GM19372 (cell line): ENCODE results near the gene FAM53B.
"Not testable (repeated sequence)": the region's sequence is repeated elsewhere in the genome, so short reads cannot be mapped to it uniquely, and the experiment has no call there.

Experiments
- ATAC-seq: cut with Tn5 transposase; IDR thresholded peaks from one replicate; pipeline ENCODE4 v1.9.1; 2021; ENCODE audit warnings: mild to moderate bottlenecking, low read depth, moderate library complexity; ENCODE audit not compliant: unreplicated experiment

The FAM53B gene

GRCh38 chr10:124744102-124745050 is at the start of gene FAM53B:
Gene FAM53B, minus strand, starts transcription at chr10:124744378. Its CDS starts 37,665 bp downstream, at chr10:124706713.
- ATAC-seq = peak; percentile 69

- ATAC-seq = no peak
Observed at GRCh38 chr10:124792998-124793352, 48.8 kb upstream of the FAM53B start.

DNA sequence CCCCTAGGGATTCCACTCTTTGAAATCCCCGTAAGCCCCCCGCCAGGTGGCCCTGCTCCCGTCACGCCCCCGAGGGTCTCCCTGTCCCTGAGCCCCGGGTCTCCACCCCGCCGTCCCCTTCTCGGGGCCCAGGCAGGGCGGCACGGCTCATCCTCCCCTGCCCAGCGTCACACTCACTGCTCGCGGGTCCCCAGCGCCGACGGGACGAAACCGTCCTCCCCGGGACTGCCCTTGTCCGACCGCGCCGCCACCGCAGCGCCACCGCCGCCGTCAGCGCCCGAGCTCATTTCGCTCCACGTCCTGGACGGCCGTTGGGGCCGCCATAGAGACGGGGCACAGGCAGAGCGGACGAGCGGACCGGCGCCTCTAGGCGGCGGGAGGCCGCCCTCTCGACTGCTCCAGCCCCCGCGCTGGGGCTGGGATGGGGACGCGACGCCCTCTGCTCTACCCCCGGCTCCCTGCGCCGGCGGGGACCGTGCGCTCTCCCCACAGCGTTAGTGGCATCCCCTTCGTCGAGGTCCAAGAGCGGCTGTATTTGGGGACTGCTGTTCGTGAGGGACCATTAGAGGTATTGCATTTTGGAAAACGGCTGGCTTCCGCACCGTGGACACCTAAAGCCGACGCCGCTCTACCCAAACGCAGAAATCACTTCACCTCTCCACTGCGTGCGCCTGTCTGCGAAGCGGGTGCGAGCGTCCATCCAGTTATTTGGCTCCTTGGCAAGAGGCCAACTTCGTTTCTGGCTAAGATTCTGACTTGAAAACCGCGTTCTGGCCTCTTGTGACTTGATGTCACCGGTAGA is 47.6 kb upstream of the FAM53B start, which contains the start of gene EEF1AKMT2:
Gene EEF1AKMT2 (minus strand): TSS at position 341 of the 802 bp plus-strand sequence. CDS start 54 bp downstream, at position 287.
- ATAC-seq = peak; percentile 83

DNA sequence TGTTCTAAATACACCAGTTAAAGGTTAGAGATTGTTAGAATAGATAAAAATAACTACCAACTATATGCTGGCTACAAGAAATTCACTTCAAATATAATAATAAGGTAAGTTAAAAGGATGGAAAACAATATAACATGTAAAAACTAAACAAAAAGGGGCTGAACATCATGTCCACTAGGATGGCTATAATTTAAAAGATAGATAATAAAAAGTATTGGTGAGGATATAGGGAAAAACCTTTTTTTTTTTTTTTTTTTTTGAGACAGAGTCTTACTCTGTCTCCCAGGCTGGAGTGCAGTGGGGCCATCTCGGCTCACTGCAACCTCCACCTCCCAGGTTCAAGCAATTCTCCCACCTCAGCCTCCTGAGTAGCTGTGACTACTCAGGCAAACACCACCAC is 38.7 kb upstream of the FAM53B start:
- ATAC-seq = not testable (repeated sequence)

- no peak for ATAC-seq
Observed at GRCh38 chr10:124768791-124769190, 24.6 kb upstream of the FAM53B start.

DNA sequence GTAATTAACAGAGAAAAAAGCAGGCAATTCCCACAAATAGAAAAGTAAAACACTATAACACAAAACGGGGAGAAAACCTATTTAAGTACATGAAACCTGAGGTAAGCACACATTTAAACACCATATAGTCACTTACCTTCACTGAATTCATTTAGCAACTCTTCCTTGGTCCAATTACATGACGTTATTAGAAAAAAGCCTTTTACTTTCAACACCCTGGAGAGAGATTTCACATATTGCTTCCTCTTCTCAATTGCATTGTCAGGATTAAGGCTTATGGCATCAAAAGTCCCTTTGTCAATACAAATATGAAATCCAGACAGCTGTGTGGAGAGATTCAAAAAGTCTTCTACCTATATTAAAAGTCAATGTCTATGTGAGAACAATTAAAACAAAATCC is 21.1 kb upstream of the FAM53B start:
- no peak for ATAC-seq

DNA sequence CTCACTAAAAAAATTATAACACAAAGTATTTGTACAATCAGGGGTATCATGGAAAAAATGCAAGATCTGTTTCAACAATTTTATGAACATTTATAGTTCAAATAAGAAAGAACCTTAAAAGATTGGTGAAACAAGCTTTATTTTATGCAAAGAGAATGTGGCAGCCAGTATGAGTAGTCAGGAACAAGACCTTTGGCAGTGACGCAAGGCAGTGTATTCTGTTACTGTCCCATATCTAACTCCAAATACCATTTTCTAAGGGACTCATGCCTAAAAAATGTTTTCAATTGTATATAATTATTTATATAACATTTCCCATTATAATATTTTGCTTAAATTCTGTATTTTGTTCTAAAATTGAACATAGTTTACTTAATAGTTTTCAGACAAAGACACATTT is 19.1 kb upstream of the FAM53B start:
- no peak for ATAC-seq

GRCh38 chr10:124762281-124762680 is 18.1 kb upstream of the FAM53B start:
- no peak for ATAC-seq

DNA sequence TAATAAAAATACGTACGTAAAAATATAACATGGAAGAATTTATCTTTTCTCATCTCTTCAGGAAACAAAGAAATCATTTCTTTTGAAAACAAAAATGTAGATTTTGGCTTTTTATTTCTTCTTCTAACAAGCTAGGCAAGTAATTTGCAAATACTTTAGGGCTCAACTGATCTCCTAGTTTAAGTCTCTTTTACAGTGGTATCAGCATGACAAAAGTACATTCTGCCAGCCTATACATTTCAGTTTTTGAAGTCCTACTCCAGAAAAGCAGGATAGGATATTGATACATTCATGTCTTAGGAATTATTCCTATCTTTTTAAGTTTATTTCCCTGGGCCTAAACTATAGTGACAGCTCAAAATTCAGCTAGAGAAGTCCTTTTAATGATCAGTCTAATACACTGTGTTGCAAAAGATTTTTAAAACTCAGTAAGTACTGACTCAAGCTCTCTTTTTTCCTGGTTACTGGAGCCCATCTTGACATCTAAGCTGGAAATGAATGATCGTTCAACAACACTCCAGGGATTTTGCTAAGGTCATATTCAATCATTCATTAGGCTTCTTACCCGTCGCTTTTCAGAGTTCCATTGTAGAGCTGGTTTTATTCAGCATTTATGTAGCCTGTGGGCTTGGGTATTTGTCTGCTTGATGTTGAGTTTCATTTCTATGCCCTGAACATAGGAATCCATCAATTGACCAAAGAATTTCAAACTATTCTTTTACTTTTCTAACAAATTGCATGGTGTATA is 12.2 kb upstream of the FAM53B start:
- ATAC-seq = no peak

- ATAC-seq = no peak
Observed at GRCh38 chr10:124755581-124755980, 11.4 kb upstream of the FAM53B start.

GRCh38 chr10:124754227-124754626 is 10.0 kb upstream of the FAM53B start:
- no peak for ATAC-seq

- no peak for ATAC-seq
Observed at GRCh38 chr10:124748953-124749645, 4.9 kb upstream of the FAM53B start.

DNA sequence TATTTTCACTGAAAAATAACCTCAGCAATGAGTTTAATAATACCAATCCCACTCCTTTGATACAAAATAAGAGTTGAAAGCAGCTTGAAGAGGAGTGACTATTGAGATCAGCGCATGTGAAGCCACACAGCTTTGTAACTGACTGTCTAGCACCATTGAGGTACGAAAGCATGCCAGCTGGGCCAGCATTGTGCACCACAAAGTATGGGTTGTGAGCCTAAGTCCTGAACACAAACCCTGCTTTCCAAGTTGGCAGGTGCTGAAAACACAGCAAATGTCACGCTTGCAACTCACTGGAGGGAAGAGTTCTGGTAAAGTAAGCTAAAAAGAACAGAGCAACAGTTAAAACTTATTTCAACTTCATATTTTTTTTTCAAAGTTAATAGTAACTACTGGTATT is 4.0 kb upstream of the FAM53B start:
- no peak for ATAC-seq

- no peak for ATAC-seq
Observed at GRCh38 chr10:124747745-124748144, 3.6 kb upstream of the FAM53B start.

GRCh38 chr10:124746992-124747391 is 2.8 kb upstream of the FAM53B start:
- no peak for ATAC-seq

DNA sequence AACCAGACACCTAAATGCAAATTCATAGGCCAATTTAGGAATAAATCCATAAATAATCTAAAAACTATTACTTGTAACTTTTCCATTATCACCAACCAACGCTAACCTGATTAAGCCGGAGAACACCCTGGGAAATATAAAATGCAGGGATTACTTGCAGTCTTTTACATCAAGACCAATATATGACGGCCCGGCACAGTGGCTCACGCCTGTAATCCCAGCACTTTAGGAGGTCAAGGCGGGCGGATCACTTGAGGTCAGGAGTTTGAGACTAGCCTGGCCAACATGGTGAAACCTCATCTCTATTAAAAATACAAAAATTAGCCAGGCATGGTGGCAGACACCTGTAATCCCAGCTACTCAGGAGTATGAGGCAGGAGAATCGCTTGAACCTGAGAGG is 2.3 kb upstream of the FAM53B start:
- ATAC-seq = not testable (repeated sequence)

GRCh38 chr10:124745673-124746072 is 1.5 kb upstream of the FAM53B start:
- ATAC-seq = no peak

- no peak for ATAC-seq
Observed at GRCh38 chr10:124745252-124745651, 1.1 kb upstream of the FAM53B start.

- peak; percentile 14 for ATAC-seq
Observed at GRCh38 chr10:124743191-124744101, 732 bp downstream of the FAM53B start.
